NCI-H748 (cell line): Measurements from ENCODE around the gene DUXA.
"Not testable (repeated sequence)": the region's sequence is repeated elsewhere in the genome, so short reads cannot be mapped to it uniquely, and the experiment has no call there.

ENCODE experiments used
- DNase-seq: peaks from one replicate; lab custom pipeline; 2025; ENCODE audit not compliant: unreplicated experiment; lab: John Stamatoyannopoulos, UW

DUXA gene

GRCh38 chr19:57167385-57167784, at the start of gene DUXA:
TSS of gene DUXA (minus strand) at chr19:57167485. CDS start at chr19:57167443, 42 bp downstream.
- DNase-seq: no peak

- no peak for DNase-seq
These were observed 44.8 kb upstream of the DUXA start for GRCh38 chr19:57212109-57212508.

GRCh38 chr19:57210381-57210780, 43.1 kb upstream of the DUXA start:
- no peak for DNase-seq

- no peak for DNase-seq
These were observed 34.9 kb upstream of the DUXA start for GRCh38 chr19:57202160-57202559.

GRCh38 chr19:57197874-57198273, 30.6 kb upstream of the DUXA start:
- DNase-seq: not testable (repeated sequence)

GRCh38 chr19:57192993-57193392, 25.7 kb upstream of the DUXA start:
- no peak for DNase-seq

- DNase-seq: peak; percentile 51
These were observed 24.8 kb upstream of the DUXA start for GRCh38 chr19:57192077-57192420.

GRCh38 chr19:57191141-57192076, 24.1 kb upstream of the DUXA start, which contains the start of gene ZNF264:
TSS of gene ZNF264 (plus strand) at chr19:57191500. CDS start at chr19:57191914, 414 bp downstream.
- peak; percentile 94 for DNase-seq

GRCh38 chr19:57190301-57190700, 23.0 kb upstream of the DUXA start:
- DNase-seq: no peak

- peak; percentile 81 for DNase-seq
These were observed 4.3 kb upstream of the DUXA start for GRCh38 chr19:57171551-57172081.

- DNase-seq: no peak
These were observed 1.4 kb downstream of the DUXA start for GRCh38 chr19:57165846-57166245.

GRCh38 chr19:57161985-57162539, 5.2 kb downstream of the DUXA start:
- DNase-seq: no peak

- no peak for DNase-seq
These were observed 14.4 kb downstream of the DUXA start for GRCh38 chr19:57152921-57153320.

- DNase-seq: no peak
These were observed 25.6 kb downstream of the DUXA start for GRCh38 chr19:57141699-57142098.

- DNase-seq: no peak
These were observed 31.5 kb downstream of the DUXA start for GRCh38 chr19:57135797-57136196.

- not testable (repeated sequence) for DNase-seq
These were observed 39.9 kb downstream of the DUXA start for GRCh38 chr19:57127403-57127802.

GRCh38 chr19:57123882-57124281, 43.4 kb downstream of the DUXA start:
- DNase-seq: no peak

GRCh38 chr19:57118848-57119247, 48.4 kb downstream of the DUXA start:
- no peak for DNase-seq

- not testable (repeated sequence) for DNase-seq
These were observed 53.8 kb downstream of the DUXA start for GRCh38 chr19:57113501-57113900.

- no peak for DNase-seq
These were observed 56.0 kb downstream of the DUXA start for GRCh38 chr19:57111329-57111644.

- DNase-seq: peak; percentile 39
These were observed 56.5 kb downstream of the DUXA start for GRCh38 chr19:57110592-57111328.
